HG03442 (cell line): Measurements from ENCODE around the gene NHERF2.
"Not testable (repeated sequence)": the region's sequence is repeated elsewhere in the genome, so short reads cannot be mapped to it uniquely, and the experiment has no call there.

ENCODE experiments used
- ATAC-seq: cut with Tn5 transposase; IDR thresholded peaks from one replicate; pipeline ENCODE4 v1.9.1; 2021; ENCODE audit warnings: mild to moderate bottlenecking, moderate library complexity; ENCODE audit not compliant: unreplicated experiment

Gene NHERF2

DNA sequence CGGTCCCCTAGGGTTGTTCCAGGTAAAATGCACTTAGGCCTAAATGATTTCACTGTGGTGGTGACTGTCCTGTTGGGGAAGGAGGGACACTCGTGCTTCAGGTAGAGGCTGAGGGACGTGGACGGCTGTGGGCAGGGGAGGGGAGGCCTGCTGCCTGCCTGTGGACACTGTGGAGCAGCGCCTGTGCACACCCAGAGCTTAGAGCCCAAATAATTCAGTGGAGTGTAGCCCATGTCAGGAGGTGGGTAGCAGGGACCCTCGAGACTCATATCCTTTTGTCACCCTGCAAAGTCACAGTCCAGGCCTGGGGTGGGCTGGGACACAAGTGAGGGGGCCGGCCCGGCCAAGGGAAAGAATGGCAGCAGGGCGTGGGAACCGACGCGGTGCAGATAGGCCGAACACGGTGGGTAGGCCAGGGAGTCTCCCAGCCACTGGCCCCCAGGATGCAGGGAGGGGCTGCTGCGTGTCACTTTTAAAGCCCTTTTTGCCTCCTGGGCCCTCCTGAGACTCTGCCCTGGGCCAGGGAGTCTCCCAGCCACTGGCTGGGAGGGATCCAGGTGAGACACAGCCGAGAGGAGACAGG, 733 bp upstream of the NHERF2 start:
- no peak for ATAC-seq

DNA sequence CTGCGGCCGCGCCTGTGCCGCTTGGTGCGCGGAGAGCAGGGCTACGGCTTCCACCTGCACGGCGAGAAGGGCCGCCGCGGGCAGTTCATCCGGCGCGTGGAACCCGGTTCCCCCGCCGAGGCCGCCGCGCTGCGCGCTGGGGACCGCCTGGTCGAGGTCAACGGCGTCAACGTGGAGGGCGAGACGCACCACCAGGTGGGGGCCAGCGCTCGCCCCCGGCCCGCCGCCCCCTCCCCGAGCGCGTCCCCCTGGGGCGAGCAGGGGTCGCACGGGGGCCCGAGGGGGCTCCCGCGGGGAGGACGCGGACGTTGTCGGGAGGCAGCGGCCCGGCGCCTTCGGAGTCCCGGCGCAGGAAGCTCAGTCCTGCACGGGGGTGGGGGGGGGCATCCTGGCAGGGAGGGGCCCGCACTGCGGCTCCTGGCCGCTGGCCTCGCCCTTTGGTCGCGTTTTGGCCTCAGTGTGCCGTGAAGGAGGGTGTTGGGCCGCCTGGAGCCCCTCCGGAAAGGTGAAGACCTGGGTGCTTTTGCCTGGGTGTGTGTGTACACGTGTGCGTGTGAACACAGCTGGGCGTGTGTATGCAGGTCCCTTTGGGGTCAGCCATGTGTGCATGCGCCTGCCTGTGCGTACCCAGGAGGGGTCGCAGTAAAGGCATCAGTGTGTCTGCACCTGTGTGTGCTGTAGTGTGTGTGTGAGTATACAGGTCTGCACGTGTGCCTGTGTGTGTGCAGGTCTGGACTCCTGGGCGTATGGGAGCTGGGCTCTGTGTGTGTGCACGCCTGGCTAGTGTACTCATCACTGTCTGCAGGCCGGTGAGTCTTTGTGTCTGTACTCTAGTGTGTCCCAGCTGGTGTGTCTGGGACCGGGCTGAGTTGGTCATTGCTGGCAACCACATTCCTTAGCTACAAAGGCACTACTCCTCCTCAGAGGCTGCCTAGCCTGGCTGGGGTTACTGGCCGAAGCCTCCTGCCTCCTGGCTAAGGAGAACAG, 615 bp downstream of the NHERF2 start:
- ATAC-seq = no peak

DNA sequence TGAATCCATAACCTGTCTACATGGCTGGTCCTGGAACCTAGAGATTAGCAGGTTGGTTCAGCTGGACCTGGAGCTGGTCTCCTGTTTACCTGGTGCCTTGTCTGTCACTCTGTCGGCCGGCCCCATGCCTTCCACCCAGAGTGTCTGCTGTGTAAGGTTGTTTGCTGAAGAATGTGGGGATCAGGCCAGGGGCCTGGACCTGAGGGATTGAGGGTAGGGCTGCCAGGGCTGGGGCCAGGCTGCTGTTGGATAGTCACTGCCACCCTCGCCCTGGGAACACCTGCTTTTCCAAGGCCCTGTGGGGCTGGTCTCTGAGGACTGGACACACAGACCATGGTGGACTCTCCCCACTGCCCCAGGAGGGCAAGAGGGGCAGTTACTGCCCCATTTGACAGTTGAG, 1.4 kb downstream of the NHERF2 start:
- no peak for ATAC-seq

DNA sequence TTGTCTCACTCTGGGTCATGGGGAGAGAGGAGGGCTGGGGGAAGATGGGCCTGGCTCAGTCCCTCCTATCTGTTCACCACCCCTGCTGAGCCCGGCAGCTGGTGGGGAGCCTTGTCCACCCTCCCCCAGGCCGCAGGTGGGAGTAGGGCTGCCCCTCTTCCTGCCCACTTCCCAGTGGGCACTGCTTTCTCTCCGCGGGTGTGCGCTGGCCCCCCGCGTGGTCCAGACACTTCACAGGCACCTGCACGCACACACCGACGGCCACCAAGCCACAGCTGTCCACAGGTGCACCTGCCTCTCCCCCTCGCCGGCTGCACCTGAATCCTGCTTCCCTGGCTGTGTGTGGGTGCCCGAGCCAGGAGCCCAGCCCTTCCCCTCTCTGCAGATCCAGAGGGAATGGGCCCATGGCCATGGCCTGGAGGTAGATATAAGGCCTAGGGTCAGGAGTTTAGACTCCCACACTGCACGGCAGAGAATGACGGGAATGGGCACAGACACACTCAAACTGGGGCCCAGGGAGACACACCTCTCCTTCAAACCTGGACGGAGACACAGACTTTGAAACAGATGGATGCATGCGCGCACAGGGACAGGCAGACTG, 2.0 kb downstream of the NHERF2 start:
- ATAC-seq = no peak

DNA sequence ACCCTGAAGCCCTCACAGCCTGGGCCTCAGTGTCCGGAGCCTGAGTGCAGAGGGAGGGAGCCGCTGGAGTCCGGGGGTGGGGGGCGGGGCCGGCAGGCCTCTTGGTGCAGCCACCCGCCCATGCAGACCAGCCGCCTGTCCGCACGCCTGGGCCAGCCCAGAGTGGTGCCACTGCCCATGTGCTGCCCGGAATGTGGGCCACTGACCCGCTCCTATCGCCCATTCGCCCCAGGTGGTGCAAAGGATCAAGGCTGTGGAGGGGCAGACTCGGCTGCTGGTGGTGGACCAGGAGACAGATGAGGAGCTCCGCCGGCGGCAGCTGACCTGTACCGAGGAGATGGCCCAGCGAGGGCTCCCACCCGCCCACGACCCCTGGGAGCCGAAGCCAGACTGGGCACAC, 2.6 kb downstream of the NHERF2 start:
- no peak for ATAC-seq

DNA sequence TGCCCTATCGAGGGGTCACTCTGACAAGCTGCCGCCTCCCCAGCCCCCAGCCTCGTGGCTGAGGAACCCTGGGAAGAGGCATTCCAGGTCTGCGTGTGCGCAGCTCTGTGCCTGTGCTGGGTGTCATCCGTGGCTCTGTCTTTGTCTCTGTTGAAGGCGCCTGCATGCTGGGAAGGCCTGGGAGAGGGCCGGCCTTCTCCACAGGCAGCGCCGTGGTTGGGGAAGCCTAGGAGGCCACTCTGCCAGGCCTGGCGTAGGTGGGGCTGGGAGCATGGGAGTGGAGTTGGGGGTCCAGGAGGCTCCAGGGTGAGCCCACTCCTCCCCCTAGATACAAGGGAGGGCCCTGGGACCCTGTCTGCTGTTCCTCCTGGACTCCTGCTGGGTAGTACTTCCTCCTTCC, 3.3 kb downstream of the NHERF2 start:
- no peak for ATAC-seq

DNA sequence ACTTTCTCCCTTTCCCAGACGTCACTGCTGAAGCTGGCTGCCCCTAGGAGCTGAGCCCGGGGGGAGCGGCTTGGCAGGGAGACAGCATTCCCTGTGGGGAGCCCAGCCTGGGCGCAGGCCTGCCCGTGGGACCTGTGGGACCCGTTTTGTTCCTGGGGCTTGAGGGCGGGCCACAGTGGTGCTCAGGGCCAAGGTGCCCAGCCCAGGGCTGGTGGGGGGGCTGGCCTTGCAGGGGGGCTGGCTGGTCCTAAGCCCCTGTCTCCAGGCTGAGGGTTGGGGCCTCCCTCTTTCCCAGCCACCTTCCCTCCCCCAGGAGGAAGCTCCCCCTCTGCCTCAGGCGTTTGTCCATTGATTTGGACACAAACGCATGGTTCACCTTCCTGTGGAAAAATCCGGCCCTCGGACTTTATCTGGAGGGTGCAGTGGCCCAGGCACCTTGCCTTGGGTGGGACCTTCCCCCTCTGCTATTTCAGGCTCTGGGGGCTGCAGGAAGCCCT, 4.4 kb downstream of the NHERF2 start:
- ATAC-seq = no peak

DNA sequence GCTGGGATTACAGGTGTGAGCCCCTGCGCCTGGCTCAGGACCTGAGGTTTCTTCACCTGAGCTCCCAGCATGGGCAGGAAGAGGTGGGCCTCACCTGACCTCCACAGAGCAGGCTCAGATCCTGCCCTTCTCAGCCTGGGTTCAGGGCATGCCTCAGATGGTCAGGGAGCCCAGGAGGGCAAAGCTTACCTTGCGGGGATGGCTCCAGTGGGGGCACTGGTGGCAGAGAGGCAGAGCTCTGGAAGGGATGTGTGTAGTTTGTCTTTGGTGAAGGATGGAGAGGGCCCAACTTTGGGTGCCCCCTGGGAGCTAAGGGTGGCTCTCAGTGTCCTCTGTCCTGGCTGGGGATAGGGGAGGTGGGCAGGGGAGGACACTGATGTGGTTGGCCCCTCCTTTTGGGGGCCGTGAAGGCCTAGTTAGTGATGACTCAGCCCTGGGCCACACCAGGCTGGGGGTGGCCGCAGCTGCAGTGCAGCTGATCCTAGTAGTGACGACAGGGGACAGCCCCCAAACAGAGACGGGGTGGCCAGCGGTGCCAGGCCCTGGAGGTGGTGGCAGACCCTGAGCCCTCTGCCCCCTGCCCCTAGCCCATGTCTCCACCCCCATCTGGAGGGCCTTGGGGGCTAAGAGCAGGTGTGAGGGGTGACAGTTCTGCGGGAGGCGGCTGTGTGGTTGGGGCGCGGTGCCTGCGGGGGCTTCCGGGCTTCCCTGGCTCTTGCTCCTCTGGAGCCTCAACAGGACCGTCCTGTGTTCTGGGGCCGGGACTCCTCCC, 5.8 kb downstream of the NHERF2 start:
- no peak for ATAC-seq

DNA sequence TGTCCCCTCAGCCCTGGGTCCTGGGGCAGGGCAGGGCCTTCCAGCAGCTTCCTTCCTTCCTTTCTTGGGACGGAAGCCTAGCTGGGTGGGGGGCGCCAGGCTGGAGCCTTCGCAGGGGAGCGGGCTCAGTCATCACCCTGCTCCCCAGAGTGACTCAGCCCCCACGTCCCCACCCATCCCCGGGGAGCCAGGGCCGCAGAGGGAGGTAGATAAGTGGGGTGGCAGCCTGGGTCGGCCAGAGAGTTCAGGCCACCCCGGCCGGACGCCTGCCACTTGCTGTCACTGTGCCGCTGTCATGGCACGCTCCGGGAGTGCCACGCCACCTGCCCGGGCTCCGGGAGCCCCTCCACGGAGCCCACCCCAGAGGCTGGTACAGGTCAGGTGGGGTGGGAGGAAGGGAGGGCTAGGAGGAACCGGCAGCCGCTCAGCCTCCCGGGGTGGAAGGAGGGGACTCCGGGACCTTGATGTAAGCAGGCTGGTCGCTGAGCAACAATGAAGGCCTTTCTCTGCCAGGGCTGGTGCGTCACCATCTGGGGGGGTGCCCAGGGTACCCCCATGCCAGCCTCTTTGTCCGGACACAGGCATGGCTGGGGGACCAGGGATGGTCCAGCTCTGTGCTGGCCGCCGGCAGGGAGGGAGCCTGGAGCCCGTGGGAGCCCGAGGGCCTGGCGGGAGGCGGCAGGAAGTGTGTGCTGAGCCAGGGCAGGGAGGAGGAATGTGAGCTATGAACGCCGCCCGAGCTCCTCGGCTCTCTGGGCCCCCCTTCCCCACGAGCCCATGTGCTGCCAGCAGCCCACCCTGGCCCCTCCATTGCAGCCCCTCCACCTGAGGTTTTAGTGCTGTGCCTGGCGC, 6.6 kb downstream of the NHERF2 start:
- no peak for ATAC-seq

DNA sequence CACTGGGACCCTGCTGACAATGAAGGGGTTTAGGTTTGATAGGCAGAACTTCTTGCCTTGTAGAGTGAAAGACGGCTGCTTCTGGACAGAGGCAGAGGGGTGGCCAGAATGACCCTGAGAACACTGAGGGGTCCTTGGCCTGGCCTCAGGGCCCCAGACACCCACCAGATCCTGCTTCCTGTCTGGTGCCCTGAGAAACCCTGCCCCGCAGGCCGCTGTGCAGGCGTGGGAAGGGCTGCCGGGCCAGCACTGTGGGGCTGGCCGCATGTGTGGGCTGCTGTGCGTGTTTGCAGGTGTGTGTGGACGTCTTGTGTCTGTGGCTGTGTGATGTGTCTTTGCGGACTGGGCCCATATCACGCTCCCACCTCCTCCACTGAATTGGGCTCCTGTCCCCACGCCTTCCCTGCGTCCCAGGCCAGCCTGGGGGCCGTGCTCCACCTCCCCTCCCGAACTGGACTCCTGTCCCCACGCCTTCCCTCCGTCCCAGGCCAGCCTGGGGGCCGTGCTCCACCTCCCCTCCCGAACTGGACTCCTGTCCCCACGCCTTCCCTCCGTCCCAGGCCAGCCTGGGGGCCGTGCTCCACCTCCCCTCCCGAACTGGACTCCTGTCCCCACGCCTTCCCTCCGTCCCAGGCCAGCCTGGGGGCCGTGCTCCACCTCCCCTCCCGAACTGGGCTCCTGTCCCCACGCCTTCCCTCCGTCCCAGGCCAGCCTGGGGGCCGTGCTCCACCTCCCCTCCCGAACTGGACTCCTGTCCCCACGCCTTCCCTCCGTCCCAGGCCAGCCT, 7.4 kb downstream of the NHERF2 start:
- ATAC-seq = not testable (repeated sequence)

DNA sequence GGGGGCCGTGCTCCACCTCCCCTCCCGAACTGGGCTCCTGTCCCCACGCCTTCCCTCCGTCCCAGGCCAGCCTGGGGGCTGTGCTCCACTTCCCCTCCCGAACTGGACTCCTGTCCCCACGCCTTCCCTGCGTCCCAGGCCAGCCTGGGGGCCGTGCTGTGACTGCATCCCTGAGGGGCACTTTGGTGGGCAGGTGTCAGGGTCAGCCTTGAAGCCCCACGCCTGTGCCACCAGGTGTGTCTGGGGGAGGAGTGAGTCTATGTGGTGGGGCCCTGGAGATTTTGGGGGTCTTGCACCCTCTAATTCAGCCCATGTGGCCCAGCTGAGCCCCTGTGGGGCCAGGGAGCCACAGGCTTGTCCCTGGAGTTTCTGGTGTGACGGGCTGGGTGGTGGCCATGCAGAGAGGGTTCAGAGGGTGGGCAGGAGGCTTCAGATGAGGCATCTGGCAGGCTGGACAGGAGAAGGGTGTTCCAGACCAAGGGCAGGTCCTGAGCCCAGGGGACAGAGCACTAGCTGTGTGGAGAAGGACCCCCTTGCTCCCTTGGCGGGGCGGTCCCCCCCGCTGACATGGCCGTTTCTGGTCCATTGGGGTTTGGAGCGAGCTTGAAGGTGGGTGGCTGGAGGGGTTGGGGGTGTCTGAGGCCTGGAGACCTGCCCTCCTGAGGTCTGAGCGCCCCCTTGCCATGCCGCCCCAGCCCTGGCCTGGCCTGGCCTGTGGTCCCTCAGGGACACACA, 8.2 kb downstream of the NHERF2 start:
- ATAC-seq = no peak

DNA sequence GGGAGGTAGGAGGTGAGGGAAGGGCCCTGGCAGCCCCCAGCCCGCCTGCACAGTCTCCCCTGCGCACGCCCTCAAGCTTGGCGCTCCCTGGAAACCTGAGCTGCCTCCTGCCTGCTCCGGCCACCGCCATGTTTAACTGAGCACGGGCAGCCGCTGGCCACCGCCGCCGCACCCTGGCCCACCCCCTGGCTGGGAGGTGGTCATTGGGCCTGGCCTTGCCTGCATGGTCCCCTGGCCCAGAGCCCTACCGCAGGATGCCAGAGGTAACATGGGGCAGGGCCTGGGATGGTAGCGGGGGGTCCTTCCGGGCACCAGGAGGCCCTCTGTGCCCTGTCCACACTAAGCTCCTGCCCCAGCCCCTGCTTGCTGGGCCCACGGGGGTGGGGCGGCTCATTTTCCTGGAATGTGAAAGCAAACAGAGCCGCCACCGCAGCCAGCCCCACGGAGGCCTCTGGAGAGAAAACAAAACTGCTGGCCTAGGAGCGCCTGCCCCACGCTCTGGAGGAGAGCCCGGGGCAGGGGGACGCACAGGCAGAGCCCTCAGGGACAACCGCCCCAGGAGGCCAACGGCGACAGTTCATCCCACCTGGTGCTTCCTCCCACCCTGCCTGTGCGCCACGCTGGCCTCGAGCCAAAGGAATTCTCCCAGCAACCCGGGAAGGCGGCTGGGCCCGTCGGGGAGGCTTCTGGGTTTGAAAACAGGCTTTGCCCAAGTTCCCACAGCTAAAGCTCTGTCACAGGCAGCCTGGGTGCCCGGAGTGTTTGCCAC, 8.9 kb downstream of the NHERF2 start:
- ATAC-seq = no peak

DNA sequence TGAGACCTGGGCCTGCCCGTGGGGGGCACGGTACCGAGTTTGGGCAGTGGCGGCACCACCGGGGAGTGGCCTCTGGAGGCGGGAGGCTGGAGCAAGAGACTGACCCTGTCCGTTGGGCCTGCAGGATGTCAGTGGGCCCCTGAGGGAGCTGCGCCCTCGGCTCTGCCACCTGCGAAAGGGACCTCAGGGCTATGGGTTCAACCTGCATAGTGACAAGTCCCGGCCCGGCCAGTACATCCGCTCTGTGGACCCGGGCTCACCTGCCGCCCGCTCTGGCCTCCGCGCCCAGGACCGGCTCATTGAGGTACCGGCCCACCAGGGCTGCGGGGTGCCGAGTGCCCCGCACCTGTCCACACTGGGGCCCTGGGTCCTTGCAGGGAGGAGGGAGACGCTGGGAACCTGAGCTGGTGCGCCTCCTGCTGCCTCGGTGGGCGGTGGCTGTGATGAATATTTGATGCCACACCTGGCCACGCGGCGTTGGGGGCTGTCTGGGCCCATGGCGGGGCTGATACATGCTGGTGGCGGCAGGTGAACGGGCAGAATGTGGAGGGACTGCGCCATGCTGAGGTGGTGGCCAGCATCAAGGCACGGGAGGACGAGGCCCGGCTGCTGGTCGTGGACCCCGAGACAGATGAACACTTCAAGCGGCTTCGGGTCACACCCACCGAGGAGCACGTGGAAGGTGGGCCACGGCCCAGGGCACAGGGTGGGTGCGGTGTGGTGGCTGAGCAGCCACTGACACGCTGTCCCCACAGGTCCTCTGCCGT, 9.7 kb downstream of the NHERF2 start:
- ATAC-seq = no peak

DNA sequence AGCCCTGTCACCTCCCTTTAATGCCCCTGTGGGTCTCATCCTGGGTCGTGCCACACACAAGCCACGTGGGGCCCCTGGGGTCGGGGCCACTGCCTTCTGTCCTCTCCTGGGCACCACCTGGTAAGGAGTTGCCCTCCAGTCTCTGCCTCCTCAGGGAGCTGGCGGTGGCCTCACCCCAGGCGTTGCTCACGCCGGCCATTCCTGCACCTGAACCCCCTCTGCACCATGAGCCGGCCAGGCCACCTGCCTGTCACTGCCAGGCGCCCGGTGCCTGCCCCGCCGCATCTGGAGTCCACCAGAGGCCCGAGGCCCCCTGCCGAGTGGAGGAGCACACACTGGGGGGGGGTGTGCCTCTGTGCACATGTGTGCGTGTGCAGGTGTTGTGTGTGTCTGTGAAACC, 10.4 kb downstream of the NHERF2 start:
- no peak for ATAC-seq

DNA sequence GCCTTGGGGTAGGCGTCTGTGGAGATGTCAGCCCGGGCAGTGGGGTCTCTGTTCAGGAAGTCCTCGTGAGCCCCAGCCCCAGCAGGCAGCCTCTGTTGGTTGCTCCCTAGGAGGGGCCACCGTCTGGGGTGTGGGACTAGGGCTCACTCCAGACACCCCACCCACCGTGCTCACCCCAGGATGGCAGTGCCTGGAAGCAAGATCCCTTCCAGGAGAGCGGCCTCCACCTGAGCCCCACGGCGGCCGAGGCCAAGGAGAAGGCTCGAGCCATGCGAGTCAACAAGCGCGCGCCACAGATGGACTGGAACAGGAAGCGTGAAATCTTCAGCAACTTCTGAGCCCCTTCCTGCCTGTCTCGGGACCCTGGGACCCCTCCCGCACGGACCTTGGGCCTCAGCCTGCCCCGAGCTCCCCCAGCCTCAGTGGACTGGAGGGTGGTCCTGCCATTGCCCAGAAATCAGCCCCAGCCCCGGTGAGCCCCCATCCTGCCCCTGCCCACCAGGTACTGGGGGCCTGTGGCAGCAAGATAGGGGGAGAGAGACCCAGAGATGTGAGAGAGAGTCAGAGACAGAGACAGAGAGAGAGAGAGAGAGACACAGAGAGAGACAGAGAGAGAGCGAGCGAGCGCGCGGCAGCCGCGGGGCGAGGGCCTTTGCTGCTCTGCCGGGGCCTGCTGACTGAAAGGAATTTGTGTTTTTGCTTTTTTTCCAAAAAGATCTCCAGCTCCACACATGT, 11.1 kb downstream of the NHERF2 start:
- no peak for ATAC-seq

DNA sequence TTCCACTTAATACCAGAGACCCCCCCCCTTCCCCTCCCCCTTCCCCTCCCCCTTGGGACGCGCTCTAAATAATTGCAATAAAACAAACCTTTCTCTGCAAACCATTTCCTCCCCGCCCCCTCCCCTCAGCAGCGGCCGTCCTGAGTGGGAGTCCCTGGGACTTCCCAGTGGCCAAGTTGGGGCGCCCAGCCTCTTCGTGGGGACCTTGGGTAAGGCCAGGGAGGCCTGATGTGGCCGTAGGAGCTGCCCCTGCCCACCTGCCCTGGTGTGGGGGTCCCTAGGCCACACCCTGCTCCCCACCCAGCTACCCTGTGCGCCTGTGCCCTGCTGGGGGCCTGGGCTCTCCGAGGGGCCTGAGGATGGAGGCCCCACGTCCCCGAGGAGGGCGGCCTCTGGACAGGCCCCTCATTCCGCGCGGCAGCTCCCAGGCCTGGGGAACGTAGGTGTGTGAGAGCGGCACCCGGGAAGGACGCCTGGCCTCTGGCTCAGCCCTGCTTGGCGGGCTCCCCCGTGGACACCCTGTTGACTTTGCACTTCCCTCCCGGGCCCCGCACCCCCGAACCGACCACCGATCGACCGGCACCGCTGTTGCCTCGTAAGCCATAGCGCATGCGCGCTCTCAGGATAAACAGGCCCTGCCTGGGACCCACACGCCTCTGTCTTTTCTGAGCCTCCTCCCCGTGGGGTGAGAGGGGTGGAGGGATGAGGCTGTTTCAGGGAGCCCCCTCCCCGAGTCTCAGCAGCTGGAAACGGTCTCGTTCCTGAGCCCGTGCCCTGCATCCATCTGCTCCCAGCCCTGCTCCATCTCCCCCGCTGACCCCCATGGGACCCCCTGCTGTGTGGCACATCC, 11.9 kb downstream of the NHERF2 start:
- ATAC-seq = no peak
